AG04450 (cell line): ENCODE measurements around the gene SYCN. TPM values are rescaled to one million over a fixed set of nuclear protein-coding genes. Genes with fewer than 3 reads are reported as not detected.

Experiments used
- CTCF ChIA-PET: fragments of 300-600, 350-600 bp; formaldehyde crosslinking; extraction: SDS; loops from one replicate; lab custom pipeline; 2022; ENCODE audit warnings: antibody characterized with exemption, inconsistent platforms; lab: Charles Lee
- POLR2A ChIA-PET: fragments of 350-600 bp; formaldehyde crosslinking; extraction: SDS; loops from one replicate; lab custom pipeline; 2021; ENCODE audit warnings: antibody characterized with exemption, inconsistent platforms; lab: Yijun Ruan, JAX
- DNase-seq: peaks from one replicate; pipeline ENCODE4 v3.0.0-alpha.2; 2011; ENCODE audit warnings: low read depth, low spot score
- H3K27ac ChIP-seq: one replicate; pipeline ENCODE4 v1.5.1; 2012; ENCODE audit warnings: low read depth, low read length, control low read depth
- H3K27me3 ChIP-seq: one replicate; pipeline ENCODE4 v1.6.0; 2012; ENCODE audit warnings: low read length; ENCODE audit not compliant: control insufficient read depth, insufficient read depth
- H3K4me3 ChIP-seq: 2 replicates; pipeline ENCODE4 v1.5.1; 2011; ENCODE audit warnings: mild to moderate bottlenecking, low read depth, low read length, control low read depth
- H3K9me3 ChIP-seq: 2 replicates; pipeline ENCODE4 v1.5.1; 2012; ENCODE audit warnings: low read length; ENCODE audit not compliant: control insufficient read depth, insufficient read depth
- CTCF ChIP-seq: IDR thresholded peaks from 2 replicates; pipeline ENCODE4 v1.5.1; 2011; ENCODE audit warnings: low read depth, low read length, control low read depth, inconsistent platforms
- polyA plus RNA-seq: library from polyadenylated mRNA; depleted of rRNA; stranded (reverse); fragments of >200 nt; gene quantifications from 2 replicates; pipeline ENCODE4 v1.2.3, GENCODE V29; 2011

The SYCN gene
- polyA plus RNA-seq, 1 experiment = not detected

- Histone ChIP-seq H3K9me3 (no peaks in the 10 kb centered on the region), H3K27ac (no peak overlapping the region), H3K4me3 (no peak overlapping the region), H3K27me3 (peaks cover 31% of the 10 kb centered on the region)
- no peak for TF ChIP-seq CTCF
- no peak for DNase-seq
- ChIA-PET POLR2A (no interaction called here), CTCF (no interaction called here)
Observed at GRCh38 chr19:39206122-39206521, 2.1 kb upstream of the SYCN start.

- peaks cover 37% of the 10 kb centered on the region for H3K27me3 ChIP-seq
- H3K4me3 ChIP-seq = no peak overlapping the region
- H3K27ac ChIP-seq = no peak overlapping the region
- no peaks in the 10 kb centered on the region for H3K9me3 ChIP-seq
- POLR2A ChIA-PET = no interaction called here
- no peak for DNase-seq
- no peak for TF ChIP-seq CTCF
- CTCF ChIA-PET = no interaction called here
Observed at GRCh38 chr19:39205449-39205764, 1.3 kb upstream of the SYCN start.

GRCh38 chr19:39202998-39203355 is 1.1 kb downstream of the SYCN start:
- no peak for TF ChIP-seq CTCF
- POLR2A ChIA-PET = no interaction called here
- DNase-seq = no peak
- Histone ChIP-seq H3K4me3 (no peak overlapping the region), H3K27me3 (peaks cover 37% of the 10 kb centered on the region), H3K27ac (no peak overlapping the region), H3K9me3 (no peaks in the 10 kb centered on the region; the same call in 1 of the 2 replicates)
- CTCF ChIA-PET = no interaction called here

GRCh38 chr19:39200803-39201115 is 3.3 kb downstream of the SYCN start:
- peaks cover 50% of the 10 kb centered on the region for H3K27me3 ChIP-seq
- ChIA-PET CTCF (no interaction called here), POLR2A (no interaction called here)
- H3K27ac ChIP-seq = no peak overlapping the region
- H3K4me3 ChIP-seq = no peak overlapping the region
- TF ChIP-seq CTCF = no peak
- no peak for DNase-seq
- no peaks in the 10 kb centered on the region; the same call in 1 of the 2 replicates for H3K9me3 ChIP-seq

GRCh38 chr19:39200066-39200802 is 3.8 kb downstream of the SYCN start:
- ChIA-PET CTCF (no interaction called here), POLR2A (no interaction called here)
- TF ChIP-seq CTCF = no peak
- Histone ChIP-seq H3K27me3 (peaks cover 55% of the 10 kb centered on the region), H3K9me3 (no peaks in the 10 kb centered on the region; the same call in 1 of the 2 replicates), H3K4me3 (no peak overlapping the region), H3K27ac (no peak overlapping the region)
- DNase-seq = no peak
